K562 (cell line): ENCODE measurements around the gene DDR1. TPM values are rescaled to one million over a fixed set of nuclear protein-coding genes. Genes with fewer than 3 reads are reported as not detected.
A peak's percentile ranks its signal among the peaks of the same experiment; 100 is the strongest.

ENCODE experiments used
- ATF3 ChIP-seq, 2 experiments: fragments of 450-650 bp in 1 of 2; sonication (generic) in 1 of 2; formaldehyde crosslinking in 1 of 2; IDR thresholded peaks in 1 of 2; conservative IDR thresholded peaks in 1 of 2; 2 replicates each; pipeline versions ENCODE4 v1.6.1 to v1.8.1; 2016 to 2023; ENCODE audit warnings: mild to moderate bottlenecking in 2 of 2, moderate library complexity in 2 of 2, inconsistent platforms in 1 of 2, missing genetic modification reagents in 1 of 2
- CGGBP1 ChIP-seq: fragments of 250-450 bp; sonication (Bioruptor Pico); IDR thresholded peaks from 2 replicates; pipeline ENCODE4 v1.9.0; 2021; ENCODE audit warnings: mild to moderate bottlenecking
- DDX20 ChIP-seq: fragments of 450-650 bp; IDR thresholded peaks from 2 replicates; pipeline ENCODE4 v1.6.1; 2016; ENCODE audit warnings: missing genetic modification characterization, low read depth, mild to moderate bottlenecking, missing compliant biosample characterization, moderate library complexity
- FOXJ3 ChIP-seq: sonication (generic); formaldehyde crosslinking; IDR thresholded peaks from 2 replicates; pipeline ENCODE4 v1.4.0; 2020; ENCODE audit warnings: mild to moderate bottlenecking, missing genetic modification reagents
- GTF2A2 ChIP-seq: IDR thresholded peaks from 2 replicates; pipeline ENCODE4 v1.6.1; 2016; ENCODE audit warnings: mild to moderate bottlenecking, missing genetic modification characterization, missing compliant biosample characterization
- HLTF ChIP-seq: fragments of 450-650 bp; IDR thresholded peaks from 2 replicates; pipeline ENCODE4 v1.6.1; 2016
- IRF1 ChIP-seq: sonication (generic); formaldehyde crosslinking; IDR thresholded peaks from 2 replicates; pipeline ENCODE4 v1.8.0; 2022; ENCODE audit warnings: missing genetic modification reagents, mild to moderate bottlenecking, borderline replicate concordance
- MEF2A ChIP-seq: IDR thresholded peaks from 2 replicates; pipeline ENCODE4 v1.6.1; 2011; ENCODE audit warnings: low read depth, mild to moderate bottlenecking, low read length, moderate library complexity; ENCODE audit not compliant: control insufficient read depth
- MLX ChIP-seq, 2 experiments: fragments of 450-650 bp in 1 of 2; sonication (generic) in 1 of 2; formaldehyde crosslinking; conservative IDR thresholded peaks; 2 replicates each; pipeline versions ENCODE4 v1.4.0 to v1.8.1; 2020 to 2022; ENCODE audit warnings: mild to moderate bottlenecking in 1 of 2, missing genetic modification reagents in 1 of 2
- PKNOX1 ChIP-seq: fragments of 450-650 bp; IDR thresholded peaks from 2 replicates; pipeline ENCODE4 v1.6.1; 2016
- RAD51 ChIP-seq: fragments of 450-650 bp; IDR thresholded peaks from 2 replicates; pipeline ENCODE4 v1.7.1; 2016; ENCODE audit warnings: low read depth, mild to moderate bottlenecking, borderline replicate concordance
- RNF2 ChIP-seq: sonication (generic); IDR thresholded peaks from 2 replicates; pipeline ENCODE4 v1.6.1; 2016
- RUNX1 ChIP-seq: sonication (generic); IDR thresholded peaks from 2 replicates; pipeline ENCODE4 v1.6.1; 2016; ENCODE audit warnings: antibody characterized with exemption, low read depth
- SMARCB1 ChIP-seq: IDR thresholded peaks from 2 replicates; pipeline ENCODE4 v1.6.1; 2011; ENCODE audit warnings: improper control_type of control experiment, low read depth; ENCODE audit not compliant: insufficient read length
- SMARCC2 ChIP-seq: fragments of 450-650 bp; IDR thresholded peaks from 2 replicates; pipeline ENCODE4 v1.6.1; 2017; ENCODE audit warnings: antibody characterized with exemption, moderate library complexity, mild to moderate bottlenecking, low read depth
- ZBTB11 ChIP-seq, 3 experiments: fragments of 200-800 bp in 1 of 3; fragments of 250-450 bp in 1 of 3; fragments of 450-650 bp in 1 of 3; sonication (Bioruptor Pico) in 1 of 3; sonication (Bioruptor generic) in 1 of 3; formaldehyde crosslinking in 1 of 3; IDR thresholded peaks; 2 replicates each; pipeline versions ENCODE4 v1.6.1 to v1.8.0; 2016 to 2022; ENCODE audit warnings: mild to moderate bottlenecking in 2 of 3, missing genetic modification characterization in 2 of 3, missing compliant biosample characterization in 1 of 3, moderate library complexity in 1 of 3
- ZNF584 ChIP-seq: fragments of 200-800 bp; sonication (Bioruptor generic); IDR thresholded peaks from 2 replicates; pipeline ENCODE4 v1.6.1; 2016; ENCODE audit warnings: low read depth, mild to moderate bottlenecking, missing genetic modification characterization, missing compliant biosample characterization
- ZNF695 ChIP-seq: fragments of 450-650 bp; formaldehyde crosslinking; IDR thresholded peaks from 2 replicates; pipeline ENCODE4 v1.4.0; 2020; ENCODE audit warnings: mild to moderate bottlenecking, moderate library complexity
- polyA plus RNA-seq, 8 experiments: library from polyadenylated mRNA; depleted of rRNA in 4 of 8; stranded (reverse) in 5 of 8; unstranded in 3 of 8; fragments of >200 nt; fragmentation: Nextera tagmentation in 2 of 8; fragmentation: Illumina TruSeq in 1 of 8; extraction: Ambion mirVana in 2 of 8; extraction: Trizol in 1 of 8; gene quantifications; 2 replicates each; pipeline versions ENCODE4 v1.2.1 to v1.2.3, GENCODE V29; 2011 to 2014; ENCODE audit warnings: inconsistent platforms in 1 of 8, missing spikeins in 1 of 8
- total RNA-seq, 7 experiments: library from RNA; depleted of rRNA in 6 of 7; stranded (reverse); fragments of >200 nt in 6 of 7; fragmentation: Illumina TruSeq in 2 of 7; extraction: Trizol in 2 of 7; gene quantifications; 2 replicates each; pipeline versions ENCODE4 v1.2.1 to v1.2.3, GENCODE V29; 2011 to 2021; ENCODE audit warnings: low replicate concordance in 1 of 7

The DDR1 gene
- total and polyA plus RNA-seq, 9 of the 15 experiments (the other 6 are each of a cell fraction or from before 2014, with no cell fraction given) = 1.4 to 44.6 (median 12.2) TPM

- TF ChIP-seq ZNF584 (CRISPR knock-in tag) (peak; percentile 93), CGGBP1 (no peak), RAD51 (no peak; the same call in 1 of the 2 replicates), ZNF695 (CRISPR knock-in tag) (0 out of 2 replicates have a peak, but pooled peaks have one; percentile 6), ZBTB11 (CRISPR knock-in tag; IDR thresholded peaks at IDR 0.05) (peak; percentile 97 to 99 (median 99)), SMARCC2 (0 out of 2 replicates have a peak, but pooled peaks have one; percentile 42), HLTF (0 out of 2 replicates have a peak, but pooled peaks have one; percentile 33), MEF2A (0 out of 2 replicates have a peak, but pooled peaks have one; percentile 10), RUNX1 (no peak; the same call in 1 of the 2 replicates), FOXJ3 (CRISPR knock-in tag) (no peak), RNF2 (peak; percentile 83), ATF3 (IDR thresholded peaks at IDR 0.05) (peak; percentile 84), ATF3 (CRISPR knock-in tag; conservative IDR thresholded peaks at IDR 0.05) (peak; percentile 91; the same call in 1 of the 2 replicates), SMARCB1 (no peak), PKNOX1 (peak; percentile 33; the same call in 1 of the 2 replicates), DDX20 (tag) (peak; percentile 75; the same call in 1 of the 2 replicates), GTF2A2 (tag) (peak; percentile 57; the same call in 1 of the 2 replicates), IRF1 (no peak), MLX (CRISPR knock-in tag; conservative IDR thresholded peaks at IDR 0.05) (no peak)
These were observed 23.7 kb downstream of the DDR1 start, which contains the start of gene GTF2H4 (continued) for GRCh38 chr6:30907758-30908591.
